H9 (cell line): ENCODE data around the gene TUB. TPM values are rescaled to one million over a fixed set of nuclear protein-coding genes. Genes with fewer than 3 reads are reported as not detected.

Source experiments
- DNase-seq: peaks from one replicate; pipeline ENCODE4 v3.0.0-alpha.2; 2017
- H2AFZ ChIP-seq: one replicate; pipeline ENCODE4 v1.6.1; 2013; ENCODE audit warnings: mild to moderate bottlenecking, low read length, control low read depth, moderate library complexity
- H2AK5ac ChIP-seq: 2 replicates; pipeline ENCODE4 v1.6.1; 2013; ENCODE audit warnings: low read length, control low read depth, mixed read lengths; ENCODE audit not compliant: insufficient read length
- H2BK120ac ChIP-seq: one replicate; pipeline ENCODE4 v1.6.1; 2013; ENCODE audit warnings: low read depth, mild to moderate bottlenecking, low read length, control low read depth, inconsistent platforms; ENCODE audit not compliant: poor library complexity, severe bottlenecking
- H2BK12ac ChIP-seq: 2 replicates; pipeline ENCODE4 v1.6.1; 2013; ENCODE audit warnings: low read length, control low read depth, mixed read lengths, low read depth; ENCODE audit not compliant: insufficient read length
- H2BK15ac ChIP-seq: 2 replicates; pipeline ENCODE4 v1.6.1; 2013; ENCODE audit warnings: low read depth, low read length, control low read depth
- H2BK20ac ChIP-seq: one replicate; pipeline ENCODE4 v1.6.1; 2013; ENCODE audit warnings: low read depth, mild to moderate bottlenecking, low read length, control low read depth, inconsistent platforms; ENCODE audit not compliant: poor library complexity, severe bottlenecking
- H2BK5ac ChIP-seq: 2 replicates; pipeline ENCODE4 v1.6.1; 2013; ENCODE audit warnings: low read length, control low read depth, mixed read lengths; ENCODE audit not compliant: insufficient read length
- H3K14ac ChIP-seq: 2 replicates; pipeline ENCODE4 v1.6.1; 2013; ENCODE audit warnings: low read length, control low read depth; ENCODE audit not compliant: insufficient read depth
- H3K18ac ChIP-seq: 2 replicates; pipeline ENCODE4 v1.6.1; 2013; ENCODE audit warnings: low read depth, mild to moderate bottlenecking, mixed read lengths, low read length, control low read depth; ENCODE audit not compliant: insufficient read length
- H3K23ac ChIP-seq: 2 replicates; pipeline ENCODE4 v1.6.1; 2013; ENCODE audit warnings: low read length, control low read depth, mixed read lengths, low read depth; ENCODE audit not compliant: insufficient read length
- H3K23me2 ChIP-seq: 2 replicates; pipeline ENCODE4 v1.6.1; 2013; ENCODE audit warnings: low read depth, mild to moderate bottlenecking, mixed read lengths, low read length, control low read depth; ENCODE audit not compliant: insufficient read length, poor library complexity, severe bottlenecking
- H3K27ac ChIP-seq: 2 replicates; pipeline ENCODE4 v1.5.1; 2013; ENCODE audit warnings: low read length, control low read depth, mixed read lengths, low read depth; ENCODE audit not compliant: insufficient read length
- H3K27me3 ChIP-seq: 2 replicates; pipeline ENCODE4 v1.6.1; 2013; ENCODE audit warnings: low read length, control low read depth, inconsistent platforms; ENCODE audit not compliant: insufficient read depth
- H3K4ac ChIP-seq: 2 replicates; pipeline ENCODE4 v1.6.1; 2013; ENCODE audit warnings: low read depth, mild to moderate bottlenecking, control low read depth, inconsistent platforms, low read length, moderate library complexity
- H3K4me1 ChIP-seq: 2 replicates; pipeline ENCODE4 v1.6.1; 2013; ENCODE audit warnings: low read length, control low read depth, inconsistent platforms; ENCODE audit not compliant: insufficient read depth
- H3K4me2 ChIP-seq: 2 replicates; pipeline ENCODE4 v1.6.1; 2013; ENCODE audit warnings: low read length, control low read depth, mixed read lengths; ENCODE audit not compliant: insufficient read length, insufficient read depth
- H3K56ac ChIP-seq: 2 replicates; pipeline ENCODE4 v1.6.1; 2013; ENCODE audit warnings: low read depth, mild to moderate bottlenecking, mixed read lengths, low read length, control low read depth; ENCODE audit not compliant: insufficient read length
- H3K79me1 ChIP-seq: 2 replicates; pipeline ENCODE4 v1.6.1; 2013; ENCODE audit warnings: low read depth, mild to moderate bottlenecking, moderate library complexity, low read length, control low read depth, inconsistent platforms; ENCODE audit not compliant: insufficient read depth, poor library complexity, severe bottlenecking
- H3K79me2 ChIP-seq: 2 replicates; pipeline ENCODE4 v1.6.1; 2013; ENCODE audit warnings: low read length, control low read depth, inconsistent platforms; ENCODE audit not compliant: insufficient read depth
- H3K9ac ChIP-seq: 2 replicates; pipeline ENCODE4 v1.6.1; 2013; ENCODE audit warnings: low read length, control low read depth, mixed read lengths; ENCODE audit not compliant: insufficient read length; ENCODE audit errors: extremely low read depth
- H3K9me3 ChIP-seq: one replicate; pipeline ENCODE4 v1.6.1; 2013; ENCODE audit warnings: low read depth, low read length, inconsistent platforms; ENCODE audit not compliant: control insufficient read depth
- H3T11ph ChIP-seq: one replicate; pipeline ENCODE4 v1.6.1; 2013; ENCODE audit warnings: mild to moderate bottlenecking, low read length, control low read depth, inconsistent platforms
- H4K20me1 ChIP-seq: one replicate; pipeline ENCODE4 v1.6.1; 2013; ENCODE audit not compliant: control insufficient read depth, insufficient read length, insufficient read depth
- H4K5ac ChIP-seq: 2 replicates; pipeline ENCODE4 v1.6.1; 2013; ENCODE audit warnings: low read depth, mild to moderate bottlenecking, mixed read lengths, low read length, control low read depth; ENCODE audit not compliant: insufficient read length
- H4K8ac ChIP-seq: replicated peaks from 2 replicates; pipeline ENCODE4 v1.6.1; 2013; ENCODE audit warnings: low read length, control low read depth, mixed read lengths, low read depth; ENCODE audit not compliant: insufficient read length
- H4K91ac ChIP-seq: 2 replicates; pipeline ENCODE4 v1.6.1; 2013; ENCODE audit warnings: low read depth, mild to moderate bottlenecking, moderate library complexity, mixed read lengths, low read length, control low read depth; ENCODE audit not compliant: insufficient read length
- H3K27ac Mint-ChIP-seq, 3 experiments: 2 replicates in 2 of 3; 3 replicates in 1 of 3; pipeline ENCODE4 v1.8.0; 2020 to 2021; ENCODE audit warnings: mixed read lengths in 3 of 3, mild to moderate bottlenecking in 1 of 3, moderate library complexity in 1 of 3
- H3K27me3 Mint-ChIP-seq: 2 replicates; pipeline ENCODE4 v1.8.0; 2021; ENCODE audit warnings: low read depth, mild to moderate bottlenecking, moderate library complexity, mixed read lengths
- H3K36me3 Mint-ChIP-seq, 3 experiments: 2 replicates in 2 of 3; 3 replicates in 1 of 3; pipeline ENCODE4 v1.8.0; 2020 to 2021; ENCODE audit warnings: low read depth in 3 of 3, mixed read lengths in 3 of 3; ENCODE audit not compliant: insufficient read depth in 1 of 3
- H3K4me1 Mint-ChIP-seq, 2 experiments: 2 replicates each; pipeline ENCODE4 v1.8.0; 2020; ENCODE audit warnings: mixed read lengths in 2 of 2
- H3K4me3 Mint-ChIP-seq, 2 experiments: 2 replicates in 1 of 2; 3 replicates in 1 of 2; pipeline ENCODE4 v1.8.0; 2020 to 2021; ENCODE audit warnings: mild to moderate bottlenecking in 2 of 2, mixed read lengths in 2 of 2, moderate library complexity in 1 of 2
- H3K9me3 Mint-ChIP-seq, 2 experiments: 2 replicates in 1 of 2; 3 replicates in 1 of 2; pipeline ENCODE4 v1.8.0; 2020; ENCODE audit warnings: mild to moderate bottlenecking in 2 of 2, mixed read lengths in 2 of 2, moderate library complexity in 1 of 2
- WGBS: extraction: QIAGEN DNeasy Blood & Tissue Kit; methylation state at CpG from one replicate; pipeline ENCODE4 v1.1.7; 2013; ENCODE audit warnings: missing lambda C conversion rate, low lambda C conversion rate, mixed read lengths; ENCODE audit not compliant: insufficient read length; ENCODE audit errors: extremely low coverage; 5-methylcytosine and 5-hydroxymethylcytosine counted together
- total RNA-seq: library from RNA; stranded (reverse); gene quantifications from 2 replicates; pipeline ENCODE4 v1.2.1, GENCODE V29; 2021
- TF ChIP-seq, protein P1 (sequence below): fragments of 200-600 bp; sonication (generic); conservative IDR thresholded peaks from 3 replicates; pipeline ENCODE4 v1.8.0; 2021; ENCODE audit warnings: antibody characterized with exemption, mild to moderate bottlenecking

The TUB gene
- total RNA-seq, 1 experiment from 2014 or later, result 14.8 TPM

DNA sequence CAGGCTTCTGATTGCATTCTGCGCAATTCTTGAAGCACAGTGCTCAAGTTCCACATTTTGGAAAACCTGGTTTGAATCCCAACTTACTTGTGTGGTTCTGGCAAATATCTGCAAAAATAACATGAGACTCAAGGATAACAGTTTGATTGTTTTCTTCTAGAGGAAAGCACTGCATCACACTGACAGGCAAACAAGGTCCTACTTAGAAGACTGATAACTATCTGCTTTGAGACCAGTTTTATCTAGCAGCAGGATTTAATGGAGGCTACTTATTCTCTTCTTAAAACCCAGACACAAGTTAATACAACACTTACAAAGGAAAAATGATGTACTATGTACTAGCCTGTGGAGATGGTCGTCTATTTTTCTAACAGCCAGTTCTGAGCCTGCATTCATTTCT, 46.4 kb downstream of the TUB start:
- Histone ChIP-seq H3K14ac (no peak overlapping the region), H2BK5ac (no peak overlapping the region), H3K4me1 (no peaks in the 10 kb centered on the region), H3K18ac (no peak overlapping the region), H3K56ac (no peak overlapping the region), H2BK120ac (no peak overlapping the region), H3K79me2 (no peaks in the 10 kb centered on the region), H4K91ac (no peak overlapping the region), H2BK20ac (no peak overlapping the region), H3K23ac (no peak overlapping the region), H4K20me1 (no peaks in the 10 kb centered on the region), H3K4ac (no peak overlapping the region), H4K8ac (no peak overlapping the region), H2BK15ac (no peak overlapping the region), H4K5ac (no peak overlapping the region), H3K27ac (no peak overlapping the region), H2AFZ (no peak overlapping the region), H3K27me3 (no peaks in the 10 kb centered on the region), H3K4me2 (no peak overlapping the region), H2BK12ac (no peak overlapping the region), H3K9ac (no peak overlapping the region), H2AK5ac (no peak overlapping the region), H3K79me1 (no peaks in the 10 kb centered on the region), H3T11ph (no peak overlapping the region), H3K23me2 (no peaks in the 10 kb centered on the region), H3K9me3 (no peaks in the 10 kb centered on the region)
- no peaks in the 10 kb centered on the region for H3K27me3 Mint-ChIP-seq
- H3K27ac Mint-ChIP-seq, result no peak overlapping the region
- no CpG with 5 or more reads among the region's 2 CpGs for WGBS
- peaks cover 0 to 4% (median 3%) of the 10 kb centered on the region in 3 experiments; a peak in 3 of 7 replicates for H3K36me3 Mint-ChIP-seq
- H3K4me3 Mint-ChIP-seq, result no peak overlapping the region
- DNase-seq, result no peak
- H3K9me3 Mint-ChIP-seq, result no peaks in the 10 kb centered on the region
- H3K4me1 Mint-ChIP-seq, result peaks cover 0 to 5% of the 10 kb centered on the region in 2 experiments; a peak in 2 of 4 replicates
- TF ChIP-seq, protein P1, sequence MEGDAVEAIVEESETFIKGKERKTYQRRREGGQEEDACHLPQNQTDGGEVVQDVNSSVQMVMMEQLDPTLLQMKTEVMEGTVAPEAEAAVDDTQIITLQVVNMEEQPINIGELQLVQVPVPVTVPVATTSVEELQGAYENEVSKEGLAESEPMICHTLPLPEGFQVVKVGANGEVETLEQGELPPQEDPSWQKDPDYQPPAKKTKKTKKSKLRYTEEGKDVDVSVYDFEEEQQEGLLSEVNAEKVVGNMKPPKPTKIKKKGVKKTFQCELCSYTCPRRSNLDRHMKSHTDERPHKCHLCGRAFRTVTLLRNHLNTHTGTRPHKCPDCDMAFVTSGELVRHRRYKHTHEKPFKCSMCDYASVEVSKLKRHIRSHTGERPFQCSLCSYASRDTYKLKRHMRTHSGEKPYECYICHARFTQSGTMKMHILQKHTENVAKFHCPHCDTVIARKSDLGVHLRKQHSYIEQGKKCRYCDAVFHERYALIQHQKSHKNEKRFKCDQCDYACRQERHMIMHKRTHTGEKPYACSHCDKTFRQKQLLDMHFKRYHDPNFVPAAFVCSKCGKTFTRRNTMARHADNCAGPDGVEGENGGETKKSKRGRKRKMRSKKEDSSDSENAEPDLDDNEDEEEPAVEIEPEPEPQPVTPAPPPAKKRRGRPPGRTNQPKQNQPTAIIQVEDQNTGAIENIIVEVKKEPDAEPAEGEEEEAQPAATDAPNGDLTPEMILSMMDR, result no peak
